HG03280 (cell line): Measurements from ENCODE around the gene AOAH.
"Not testable (repeated sequence)": the region's sequence is repeated elsewhere in the genome, so short reads cannot be mapped to it uniquely, and the experiment has no call there.

Experiments used
- ATAC-seq: cut with Tn5 transposase; IDR thresholded peaks from one replicate; pipeline ENCODE4 v1.9.1; 2021; ENCODE audit warnings: mild to moderate bottlenecking, moderate library complexity; ENCODE audit not compliant: unreplicated experiment

AOAH gene

GRCh38 chr7:36739351-36739750 lies 15.1 kb upstream of the AOAH start:
- ATAC-seq, result no peak

- no peak for ATAC-seq
Measured at GRCh38 chr7:36736899-36737211, 12.6 kb upstream of the AOAH start.

DNA sequence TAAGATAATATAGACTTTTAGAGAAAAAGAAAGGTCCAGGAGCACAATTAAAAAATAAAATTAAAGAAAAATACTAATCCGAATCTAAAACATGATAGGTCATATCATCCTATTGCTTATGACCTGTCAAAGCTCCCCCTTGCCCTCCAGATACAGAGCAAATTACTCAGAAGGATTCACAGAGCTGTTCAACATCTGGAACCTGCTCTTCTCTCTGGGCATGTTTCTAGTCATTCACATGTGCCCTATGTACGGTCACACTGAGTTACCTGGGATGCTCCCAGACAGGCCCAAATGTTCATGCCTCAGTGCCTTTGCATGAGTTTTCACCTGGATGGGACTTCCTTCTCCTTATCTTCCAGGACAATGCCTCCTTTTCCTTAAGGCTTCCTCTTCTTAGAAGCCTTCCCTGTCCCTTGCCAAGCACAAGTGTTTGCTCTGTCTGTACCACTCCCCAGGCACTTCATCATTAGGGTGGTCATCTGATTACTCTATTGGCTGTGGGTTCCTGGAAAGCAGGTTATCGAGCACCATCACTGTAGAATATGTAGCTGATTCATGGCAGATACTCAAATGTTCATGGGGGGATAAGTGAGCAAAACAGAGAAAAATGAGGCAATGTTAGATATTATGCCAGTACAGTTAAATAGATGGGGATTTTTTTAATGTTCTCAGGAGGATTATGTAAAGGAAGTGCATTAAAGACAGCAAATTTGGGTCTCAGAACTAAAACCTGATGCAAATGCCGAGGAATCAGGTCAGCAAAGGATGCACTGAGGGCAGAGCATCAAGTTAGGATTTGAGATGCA lies 12.0 kb upstream of the AOAH start:
- no peak for ATAC-seq

DNA sequence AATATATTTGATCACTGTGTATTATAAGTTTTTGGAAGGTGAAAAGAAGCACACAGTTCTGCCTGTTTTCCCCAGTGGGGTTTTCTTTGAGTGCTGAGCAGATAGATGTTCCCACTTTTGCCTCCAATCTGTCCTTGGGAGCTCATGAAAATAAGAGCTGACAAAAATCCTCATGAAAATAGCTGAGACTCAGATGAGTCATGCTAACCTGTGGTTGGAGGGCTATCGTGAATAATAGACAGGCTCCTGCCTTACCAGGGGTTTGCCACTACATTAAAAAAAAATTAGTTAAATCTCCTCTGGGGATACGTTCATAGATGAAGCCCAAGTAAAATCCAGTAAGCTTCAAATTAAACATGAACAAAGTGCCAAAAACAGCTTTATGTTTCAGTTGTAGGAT lies 10.9 kb upstream of the AOAH start:
- ATAC-seq, result no peak

GRCh38 chr7:36734731-36735130 lies 10.4 kb upstream of the AOAH start:
- no peak for ATAC-seq

DNA sequence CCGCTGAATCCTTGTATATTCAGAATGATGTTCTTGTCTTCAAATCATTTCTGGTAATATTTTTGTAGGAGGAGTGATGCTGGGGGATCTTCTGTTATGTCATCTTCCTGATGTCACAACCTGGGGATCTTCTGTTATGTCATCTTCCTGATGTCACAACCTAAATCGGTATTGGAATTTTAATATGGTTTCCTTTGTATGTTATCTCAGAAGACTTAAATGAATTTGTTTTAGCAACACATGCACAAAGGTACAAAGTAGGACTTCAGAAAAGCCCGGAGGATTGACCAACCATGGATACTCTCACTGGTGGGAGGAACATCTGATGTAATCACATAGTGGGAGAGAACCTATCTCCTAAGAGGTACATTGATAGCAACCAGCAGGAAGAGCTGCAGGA lies 9.1 kb upstream of the AOAH start:
- no peak for ATAC-seq

DNA sequence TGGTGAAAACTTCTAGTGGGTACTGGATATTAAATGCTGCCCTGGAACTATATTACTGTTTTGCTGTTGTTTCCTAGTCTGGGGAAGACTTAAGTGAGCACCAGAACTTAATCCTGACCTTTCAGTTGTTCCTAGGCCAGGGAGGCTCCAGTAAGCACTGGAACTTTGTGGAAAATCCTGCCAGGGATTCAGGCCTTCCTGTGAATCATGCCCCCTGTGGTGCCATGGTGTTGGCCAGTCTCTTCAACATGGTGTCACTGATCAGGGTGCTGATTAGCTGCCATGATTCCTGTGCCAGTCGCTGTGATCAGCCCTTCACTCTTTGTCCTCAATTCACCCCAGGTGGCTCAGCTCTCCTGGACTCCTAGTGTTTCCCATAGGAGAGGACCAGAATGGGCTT lies 8.5 kb upstream of the AOAH start:
- ATAC-seq, result no peak

DNA sequence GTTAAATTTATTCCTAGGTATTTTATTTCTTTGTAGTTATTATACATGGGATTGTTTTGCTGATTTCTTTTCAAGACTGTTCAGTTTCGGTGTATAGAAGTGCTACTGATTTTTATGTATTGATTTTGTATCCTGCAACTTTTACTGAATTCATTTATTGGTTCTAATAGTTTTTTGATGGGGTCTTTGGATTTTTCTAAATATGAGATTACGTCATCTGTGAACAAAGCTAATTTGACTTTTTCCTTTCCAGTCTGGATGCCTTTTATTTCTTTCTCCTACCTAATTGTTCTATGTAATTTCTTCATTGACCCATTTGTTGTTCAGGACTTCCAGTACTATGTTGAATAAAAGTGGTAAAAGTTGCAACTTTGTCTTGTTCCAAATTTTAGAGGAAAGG lies 5.8 kb upstream of the AOAH start:
- no peak for ATAC-seq

DNA sequence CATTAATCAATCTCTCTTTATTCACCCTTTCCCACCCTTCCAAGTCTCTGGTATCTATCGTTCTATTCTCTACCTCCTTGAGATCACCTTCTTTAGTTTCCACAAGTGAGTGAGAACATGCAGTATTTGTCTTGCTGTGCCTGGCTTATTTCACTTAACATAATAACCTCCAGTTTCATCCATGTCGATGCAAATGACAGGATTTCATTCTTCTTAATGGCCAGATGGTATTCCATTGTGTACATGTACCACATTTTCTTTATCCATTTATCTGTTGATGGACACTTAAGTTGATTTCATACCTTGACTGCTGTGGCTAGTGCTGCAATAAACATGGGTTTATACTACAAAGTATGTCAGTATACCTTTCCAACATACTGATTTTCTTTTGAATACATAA lies 3.8 kb upstream of the AOAH start:
- ATAC-seq, result no peak

- no peak for ATAC-seq
Measured at GRCh38 chr7:36726806-36727503, 2.7 kb upstream of the AOAH start.

DNA sequence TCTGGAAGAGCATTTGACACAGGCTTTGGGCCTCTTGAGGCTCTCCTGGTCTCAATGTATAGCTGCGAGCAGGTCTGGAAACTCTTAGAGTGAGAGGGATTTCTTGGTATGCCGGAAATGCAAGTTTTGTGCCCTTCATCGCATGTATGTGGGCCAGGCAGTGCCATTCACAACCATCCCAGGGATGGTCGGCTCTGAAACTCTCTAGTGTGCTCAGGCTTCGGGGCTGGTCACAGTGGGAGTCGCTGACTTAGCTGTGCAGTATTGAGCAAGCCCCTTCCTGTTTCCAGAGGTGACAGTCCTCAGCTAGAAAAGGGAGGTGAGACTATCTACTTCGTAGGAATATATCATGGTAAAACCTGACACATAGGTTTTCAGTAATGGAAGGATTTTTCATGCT lies 2.0 kb upstream of the AOAH start:
- no peak for ATAC-seq

DNA sequence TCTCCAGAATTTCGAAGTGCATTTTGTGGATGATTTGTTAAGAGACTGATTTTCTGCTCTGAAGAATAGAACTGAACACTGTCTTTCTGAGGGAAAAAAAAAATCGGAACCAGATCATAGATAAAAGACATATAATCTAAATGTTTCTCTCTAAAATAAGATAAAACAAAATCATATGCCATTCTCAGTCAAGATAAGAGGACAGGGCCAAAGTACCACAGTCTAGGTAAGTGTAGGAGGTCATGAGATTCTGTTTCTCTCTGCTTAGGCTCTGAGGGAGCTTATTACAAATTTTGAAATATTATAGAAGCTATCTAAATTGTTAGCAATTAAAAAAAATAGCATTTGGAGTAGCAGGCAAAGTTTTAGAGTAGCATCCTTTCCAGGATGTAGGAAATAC lies 702 bp upstream of the AOAH start:
- no peak for ATAC-seq

- ATAC-seq, result no peak
Measured at GRCh38 chr7:36723291-36723690, 1.0 kb downstream of the AOAH start.

DNA sequence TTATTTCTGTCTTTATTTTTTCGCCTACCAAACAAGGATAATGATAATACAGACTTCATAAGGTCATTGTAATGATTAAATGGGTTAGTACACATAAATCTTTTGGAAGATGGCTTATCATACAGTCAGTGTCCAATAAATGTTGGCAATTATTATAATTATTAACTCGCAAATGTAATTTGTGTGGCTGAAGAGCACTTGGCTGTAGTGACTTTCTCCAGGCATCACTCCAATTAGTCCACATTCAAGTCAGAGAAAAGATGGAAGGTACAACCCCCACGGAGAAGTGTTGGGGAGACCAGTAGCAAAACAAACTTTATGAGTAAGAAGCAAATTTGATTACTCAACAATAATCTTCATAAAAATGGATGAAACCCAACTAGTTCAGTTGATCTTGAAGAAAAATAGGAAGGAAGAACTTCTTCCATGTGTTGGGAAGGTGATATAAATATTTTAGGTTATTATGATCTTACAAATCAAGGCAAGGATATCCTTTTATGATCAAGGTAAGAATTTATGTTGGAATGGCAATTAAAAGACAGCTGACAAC lies 5.1 kb downstream of the AOAH start:
- no peak for ATAC-seq

DNA sequence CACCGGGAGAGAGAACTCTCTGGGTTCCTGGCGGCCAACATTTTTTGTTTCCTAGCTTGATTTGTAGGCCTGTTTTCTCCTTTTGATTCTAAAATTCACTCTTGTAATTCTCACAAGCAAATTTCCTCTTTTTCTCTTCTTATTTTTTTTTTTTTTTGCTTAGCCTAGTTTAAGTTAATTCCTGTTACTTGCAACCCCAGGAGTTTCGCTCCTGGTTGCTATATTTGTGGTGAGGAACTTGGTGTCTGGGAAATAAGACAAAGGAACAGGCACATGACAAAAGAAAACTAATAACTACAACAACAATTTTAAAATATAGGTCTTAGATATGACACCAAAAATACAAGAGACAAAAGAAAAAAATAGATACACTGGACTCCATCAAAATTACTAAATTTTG lies 6.7 kb downstream of the AOAH start:
- no peak for ATAC-seq

DNA sequence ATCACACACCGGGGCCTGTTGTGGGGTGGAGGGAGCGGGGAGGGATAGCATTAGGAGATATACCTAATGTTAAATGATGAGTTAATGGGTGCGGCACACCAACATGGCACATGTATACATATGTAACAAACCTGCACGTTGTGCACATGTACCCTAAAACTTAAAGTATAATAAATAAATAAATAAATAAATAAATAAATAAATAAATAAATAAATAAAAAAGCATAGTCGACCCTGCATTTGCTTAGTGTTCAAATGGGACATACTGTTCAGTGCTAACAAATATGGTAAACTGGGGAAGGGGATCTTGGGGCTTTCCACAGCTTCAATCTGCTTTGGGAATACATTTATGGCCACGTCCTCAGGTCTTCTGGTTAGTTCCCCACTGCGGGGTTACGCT lies 7.5 kb downstream of the AOAH start:
- ATAC-seq, result not testable (repeated sequence)

DNA sequence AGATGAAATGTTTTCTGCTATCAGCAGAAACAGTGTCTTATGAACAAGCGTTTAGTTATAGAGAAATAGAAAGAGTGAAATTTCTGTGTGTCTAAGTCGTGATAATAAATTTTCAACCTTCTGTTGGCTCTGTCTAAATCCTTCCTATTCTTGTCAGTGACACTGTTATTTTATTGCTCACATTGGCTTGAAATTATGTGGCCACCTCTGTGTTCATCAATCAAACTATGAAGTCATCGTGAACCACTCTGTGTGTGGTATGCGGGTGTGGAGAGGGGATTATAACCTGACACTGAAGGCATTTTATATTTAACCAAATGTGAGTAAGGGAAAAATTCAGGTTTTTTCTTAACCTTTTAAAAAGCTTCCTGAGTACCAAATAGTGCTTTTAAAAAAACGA lies 12.3 kb downstream of the AOAH start:
- no peak for ATAC-seq

GRCh38 chr7:36711256-36711655 lies 13.0 kb downstream of the AOAH start:
- no peak for ATAC-seq

GRCh38 chr7:36710186-36710791 lies 14.0 kb downstream of the AOAH start:
- ATAC-seq, result no peak

DNA sequence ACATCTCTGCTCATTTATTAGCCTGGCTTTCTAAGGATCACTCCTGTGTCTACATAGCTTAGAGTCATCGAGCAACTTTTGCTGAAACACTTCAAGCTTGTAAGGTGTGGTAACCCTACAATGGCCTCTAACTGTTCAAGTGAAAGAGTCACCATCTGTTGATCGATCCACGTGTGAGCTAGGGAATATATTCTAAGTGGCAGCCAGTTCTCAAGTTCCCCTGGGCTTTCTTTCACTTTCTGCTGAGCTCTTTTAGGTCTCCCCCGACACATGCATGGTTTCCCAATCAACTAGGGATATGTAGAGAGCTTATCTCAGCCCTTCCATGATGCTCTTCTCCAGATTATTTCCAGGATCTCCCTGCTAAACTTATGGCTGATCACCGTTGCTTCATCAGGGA lies 15.5 kb downstream of the AOAH start:
- ATAC-seq, result no peak

- ATAC-seq, result no peak
Measured at GRCh38 chr7:36707898-36708297, 16.4 kb downstream of the AOAH start.

DNA sequence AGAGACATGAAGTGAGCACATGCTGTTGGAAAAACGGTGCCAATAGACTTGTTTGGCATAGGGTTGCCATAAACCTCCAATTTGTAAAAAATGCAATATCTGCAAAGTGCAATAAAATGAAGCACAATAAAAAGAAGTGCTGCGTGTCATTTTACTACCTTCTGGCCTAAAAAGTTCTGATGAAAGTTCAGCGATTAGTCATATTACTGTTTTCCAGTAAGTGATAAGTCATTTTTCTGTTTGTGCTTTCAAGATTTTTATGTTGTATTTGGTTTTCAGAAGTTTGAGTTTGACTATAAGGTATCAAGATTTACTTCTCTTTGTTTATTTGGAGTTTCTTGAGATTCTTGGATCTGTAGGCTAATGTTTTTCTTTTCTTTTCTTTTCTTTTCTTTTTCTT lies 16.8 kb downstream of the AOAH start:
- ATAC-seq, result no peak
